Activated CD4-positive, alpha-beta T cell treated with anti-CD3 and anti-CD28 coated beads, Interleukin-2, amount 10 ng/mL, durations not matched to agents 24 days and 14 days (primary cell): Measurements from ENCODE around the gene CCK. TPM values are rescaled to one million over a fixed set of nuclear protein-coding genes. Genes with fewer than 3 reads are reported as not detected.

Experiments
- DNase-seq: peaks from one replicate; pipeline ENCODE4 v3.0.0; 2022
- H3K27ac Mint-ChIP-seq: one replicate; pipeline ENCODE4 v1.8.0; 2022; ENCODE audit warnings: mild to moderate bottlenecking, mixed read lengths
- H3K27me3 Mint-ChIP-seq: one replicate; pipeline ENCODE4 v1.8.0; 2022; ENCODE audit warnings: mixed read lengths
- H3K36me3 Mint-ChIP-seq: one replicate; pipeline ENCODE4 v1.8.0; 2022; ENCODE audit warnings: low read depth, mild to moderate bottlenecking, mixed read lengths
- H3K4me1 Mint-ChIP-seq: one replicate; pipeline ENCODE4 v1.8.0; 2021; ENCODE audit warnings: mixed read lengths
- H3K4me3 Mint-ChIP-seq: one replicate; pipeline ENCODE4 v1.8.0; 2022; ENCODE audit warnings: mild to moderate bottlenecking, moderate library complexity, mixed read lengths
- H3K9me3 Mint-ChIP-seq: one replicate; pipeline ENCODE4 v1.8.0; 2021; ENCODE audit warnings: mixed read lengths
- intact Hi-C: fragments of 100-400 bp; cut with micrococcal nuclease; formaldehyde crosslinking; loops from one replicate; pipeline ENCODE4 v1.15.1; 2023
- total RNA-seq: library from RNA; stranded (reverse); gene quantifications from 2 replicates; pipeline ENCODE4 v1.2.3, GENCODE V29; 2022

CCK gene
- total RNA-seq, 1 donor from 2014 or later = not detected

GRCh38 chr3:42225486-42226363 lies 40.3 kb downstream of the CCK start:
- no peak overlapping the region for H3K27ac Mint-ChIP-seq
- peaks cover 4% of the 10 kb centered on the region for H3K4me1 Mint-ChIP-seq
- H3K27me3 Mint-ChIP-seq = no peaks in the 10 kb centered on the region
- no peaks in the 10 kb centered on the region for H3K9me3 Mint-ChIP-seq
- no peak for DNase-seq
- intact Hi-C loops = no loop called here
- peaks cover 9% of the 10 kb centered on the region for H3K36me3 Mint-ChIP-seq
- H3K4me3 Mint-ChIP-seq = no peak overlapping the region

DNA sequence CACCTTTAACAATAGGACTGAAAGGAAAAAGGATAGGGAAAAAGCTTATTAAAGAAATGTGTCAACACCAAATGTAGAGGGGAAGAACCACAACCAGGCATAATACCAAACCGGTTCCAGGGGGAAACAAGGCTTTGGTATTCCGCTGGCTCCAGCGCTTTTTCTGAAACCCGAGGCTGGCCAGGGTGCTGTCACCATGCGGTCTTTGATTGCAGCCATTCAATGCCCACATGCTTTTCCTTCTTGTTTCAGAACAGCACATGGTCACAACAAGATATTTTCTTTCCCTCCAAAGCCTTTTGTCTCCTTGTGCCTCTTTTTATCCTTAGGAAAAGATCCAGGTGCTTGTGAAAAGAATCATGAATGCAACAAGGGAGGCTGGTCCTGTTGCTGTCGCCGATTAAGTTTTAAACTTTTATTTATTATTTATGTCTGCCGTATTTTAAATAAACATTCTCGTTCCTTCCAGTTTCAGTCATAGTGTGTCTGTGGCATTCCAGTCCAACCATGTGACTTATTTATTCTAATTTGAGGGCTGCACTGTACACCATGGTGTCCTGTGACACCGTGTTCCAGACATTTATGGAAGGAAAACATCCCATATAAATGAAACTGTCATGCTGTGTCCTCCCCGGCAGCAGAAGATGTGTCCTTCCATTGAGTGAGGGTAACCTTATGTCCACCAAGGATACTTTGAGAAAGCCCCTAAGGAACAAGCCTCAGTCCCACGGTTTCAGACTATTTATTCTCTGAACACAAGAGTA lies 41.1 kb downstream of the CCK start:
- peaks cover 4% of the 10 kb centered on the region for H3K4me1 Mint-ChIP-seq
- H3K27ac Mint-ChIP-seq = no peak overlapping the region
- H3K9me3 Mint-ChIP-seq = no peaks in the 10 kb centered on the region
- no peak overlapping the region for H3K4me3 Mint-ChIP-seq
- intact Hi-C loops = no loop called here
- no peaks in the 10 kb centered on the region for H3K27me3 Mint-ChIP-seq
- peaks cover 9% of the 10 kb centered on the region for H3K36me3 Mint-ChIP-seq
- DNase-seq = no peak

DNA sequence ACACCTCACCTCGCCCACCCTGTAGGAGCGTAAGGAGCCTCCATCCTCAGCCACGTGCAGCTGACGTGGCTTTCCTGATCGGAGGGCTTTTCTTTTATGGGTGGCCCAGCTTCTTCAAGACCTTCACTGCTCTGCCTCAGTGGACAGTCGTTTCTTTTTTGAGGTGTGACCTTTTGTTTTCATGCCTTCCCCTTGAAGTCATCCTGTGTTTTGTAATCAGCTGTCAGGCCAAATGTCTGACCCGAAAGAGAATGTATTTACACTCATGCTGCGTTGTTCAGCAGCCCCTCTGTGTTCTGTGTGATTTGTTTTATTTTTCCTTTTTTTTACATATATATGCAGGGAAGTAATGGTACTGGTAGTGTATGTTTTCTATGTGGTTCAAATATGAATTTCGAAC lies 41.8 kb downstream of the CCK start:
- no peak for DNase-seq
- no peaks in the 10 kb centered on the region for H3K9me3 Mint-ChIP-seq
- no peak overlapping the region for H3K27ac Mint-ChIP-seq
- H3K4me1 Mint-ChIP-seq = peaks cover 4% of the 10 kb centered on the region
- no peak overlapping the region for H3K4me3 Mint-ChIP-seq
- peaks cover 9% of the 10 kb centered on the region for H3K36me3 Mint-ChIP-seq
- intact Hi-C loops = no loop called here
- no peaks in the 10 kb centered on the region for H3K27me3 Mint-ChIP-seq

DNA sequence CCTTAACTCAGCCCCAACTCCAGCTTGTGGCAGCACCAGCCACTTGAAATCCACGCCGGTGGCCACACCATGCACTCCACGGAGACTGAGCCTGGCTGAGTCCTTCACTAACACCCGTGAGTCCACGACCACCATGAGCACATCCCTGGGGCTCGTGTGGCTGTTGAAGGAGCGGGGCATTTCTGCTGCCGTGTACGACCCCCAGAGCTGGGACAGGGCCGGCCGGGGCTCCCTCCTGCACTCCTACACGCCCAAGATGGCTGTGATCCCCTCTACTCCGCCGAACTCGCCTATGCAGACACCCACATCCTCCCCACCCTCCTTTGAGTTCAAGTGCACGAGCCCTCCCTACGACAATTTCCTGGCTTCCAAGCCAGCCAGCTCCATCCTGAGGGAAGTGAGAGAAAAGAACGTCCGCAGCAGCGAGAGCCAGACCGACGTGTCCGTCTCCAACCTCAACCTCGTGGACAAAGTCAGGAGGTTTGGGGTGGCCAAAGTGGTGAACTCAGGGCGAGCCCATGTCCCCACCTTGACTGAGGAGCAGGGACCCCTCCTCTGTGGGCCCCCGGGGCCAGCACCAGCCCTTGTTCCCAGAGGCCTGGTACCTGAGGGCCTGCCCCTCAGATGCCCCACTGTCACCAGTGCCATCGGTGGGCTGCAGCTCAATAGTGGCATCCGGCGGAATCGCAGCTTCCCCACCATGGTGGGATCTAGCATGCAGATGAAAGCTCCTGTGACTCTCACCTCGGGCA lies 42.9 kb downstream of the CCK start:
- intact Hi-C loops = no loop called here
- peaks cover 4% of the 10 kb centered on the region for H3K4me1 Mint-ChIP-seq
- DNase-seq = no peak

DNA sequence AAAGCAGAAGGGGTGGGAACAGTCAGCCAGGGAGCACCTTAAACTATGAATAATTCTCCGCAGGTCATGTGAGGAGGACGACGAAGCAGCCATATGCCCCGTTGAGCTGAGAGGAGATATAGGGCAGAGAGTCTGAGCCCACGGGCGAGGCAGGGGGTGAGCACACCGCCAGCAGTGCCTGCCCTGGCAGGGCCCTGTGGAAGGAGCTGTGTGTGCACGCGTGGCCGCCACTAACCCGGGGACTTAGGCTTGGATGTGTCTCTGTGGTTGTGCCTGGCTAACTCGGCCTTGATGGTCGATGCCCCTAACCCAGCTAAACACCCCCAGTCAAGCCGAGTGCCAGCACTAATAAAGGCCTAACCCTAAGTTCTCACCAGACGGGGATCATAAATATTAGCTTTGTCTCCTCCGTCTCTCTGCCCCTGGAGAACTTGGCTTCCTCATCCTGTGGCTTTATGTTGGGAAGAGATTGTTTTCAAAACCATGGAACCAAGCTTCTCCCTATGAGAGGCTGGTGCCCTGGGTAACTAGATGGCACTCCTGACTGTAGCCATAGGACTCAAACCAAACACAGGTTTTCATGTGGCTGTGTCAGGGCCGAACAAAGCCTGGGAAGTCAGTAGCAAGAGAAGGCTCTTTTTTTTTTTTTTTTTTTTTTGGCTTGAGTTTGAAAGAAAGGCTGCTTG lies 45.4 kb downstream of the CCK start:
- Mint-ChIP-seq H3K4me3 (no peak overlapping the region), H3K36me3 (peaks cover 12% of the 10 kb centered on the region), H3K27me3 (no peaks in the 10 kb centered on the region), H3K9me3 (no peaks in the 10 kb centered on the region), H3K4me1 (peaks cover 21% of the 10 kb centered on the region), H3K27ac (no peak overlapping the region)
- intact Hi-C loops = no loop called here
- DNase-seq = no peak

More for the DNA sequence above, 42.9 kb downstream of the CCK start:
- Mint-ChIP-seq H3K27ac (no peak overlapping the region), H3K36me3 (peaks cover 11% of the 10 kb centered on the region), H3K4me3 (no peak overlapping the region), H3K9me3 (no peaks in the 10 kb centered on the region), H3K27me3 (no peaks in the 10 kb centered on the region)

DNA sequence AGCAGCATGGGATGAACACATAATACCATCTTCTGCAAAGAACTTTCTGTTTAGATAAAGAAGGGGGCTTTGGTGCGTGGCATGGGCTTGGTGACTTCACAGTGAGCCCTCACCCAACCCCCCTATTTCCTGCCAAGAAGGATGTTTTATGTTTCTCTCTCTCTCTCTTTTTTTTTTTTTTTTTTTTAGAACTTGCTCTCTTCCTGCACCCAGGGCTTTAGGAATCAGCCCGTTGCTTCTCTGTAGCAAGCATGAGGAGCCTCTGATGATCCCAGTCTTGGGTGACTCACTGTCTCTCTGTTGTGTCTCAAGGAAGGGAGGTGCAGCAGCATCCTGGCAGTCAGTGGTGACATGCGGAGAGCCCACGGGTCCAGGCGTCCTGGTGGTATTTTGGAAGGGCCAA lies 49.1 kb downstream of the CCK start:
- no peaks in the 10 kb centered on the region for H3K27me3 Mint-ChIP-seq
- H3K36me3 Mint-ChIP-seq = peaks cover 19% of the 10 kb centered on the region
- peak; percentile 69 for DNase-seq
- no peaks in the 10 kb centered on the region for H3K9me3 Mint-ChIP-seq
- H3K27ac Mint-ChIP-seq = no peak overlapping the region
- H3K4me3 Mint-ChIP-seq = peak overlapping the region; percentile 40
- intact Hi-C loops = no loop called here
- H3K4me1 Mint-ChIP-seq = peaks cover 47% of the 10 kb centered on the region

GRCh38 chr3:42216302-42216701 lies 49.7 kb downstream of the CCK start:
- Mint-ChIP-seq H3K27ac (no peak overlapping the region), H3K9me3 (no peaks in the 10 kb centered on the region), H3K36me3 (peaks cover 25% of the 10 kb centered on the region), H3K27me3 (no peaks in the 10 kb centered on the region), H3K4me1 (peaks cover 47% of the 10 kb centered on the region), H3K4me3 (peak overlapping the region; percentile 46)
- intact Hi-C loops = no loop called here
- DNase-seq = no peak

- H3K4me1 Mint-ChIP-seq = peaks cover 47% of the 10 kb centered on the region
- no peak for DNase-seq
- no peak overlapping the region for H3K27ac Mint-ChIP-seq
- no peaks in the 10 kb centered on the region for H3K9me3 Mint-ChIP-seq
- H3K36me3 Mint-ChIP-seq = peaks cover 26% of the 10 kb centered on the region
- no peaks in the 10 kb centered on the region for H3K27me3 Mint-ChIP-seq
- H3K4me3 Mint-ChIP-seq = no peak overlapping the region
- intact Hi-C loops = no loop called here
Observed at GRCh38 chr3:42214565-42215283, 51.3 kb downstream of the CCK start.

GRCh38 chr3:42214064-42214463 lies 51.9 kb downstream of the CCK start:
- Mint-ChIP-seq H3K27ac (no peak overlapping the region), H3K4me3 (no peak overlapping the region), H3K36me3 (peaks cover 31% of the 10 kb centered on the region), H3K9me3 (no peaks in the 10 kb centered on the region), H3K27me3 (no peaks in the 10 kb centered on the region), H3K4me1 (peaks cover 47% of the 10 kb centered on the region)
- intact Hi-C loops = no loop called here
- peak; percentile 63 for DNase-seq

DNA sequence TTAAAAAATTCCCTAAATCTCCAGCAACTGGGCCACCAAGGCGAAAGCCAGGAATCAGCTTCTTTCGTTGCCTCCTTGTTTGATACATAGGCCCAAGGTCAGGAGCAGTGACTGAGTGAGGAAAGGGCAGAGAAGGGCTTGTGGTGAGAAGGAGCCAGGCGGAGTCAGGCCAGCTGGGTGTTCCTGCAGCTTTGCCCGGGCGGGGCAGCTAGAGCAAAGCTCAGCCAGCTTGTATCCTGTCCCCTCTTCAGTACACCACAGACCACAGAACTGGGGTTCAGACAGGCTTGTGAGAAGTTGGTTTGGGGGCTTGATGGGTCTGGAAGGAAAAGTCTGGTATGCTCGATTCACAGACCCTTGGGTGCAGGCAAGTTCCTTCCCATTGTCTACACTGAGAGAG lies 52.6 kb downstream of the CCK start:
- intact Hi-C loops = no loop called here
- Mint-ChIP-seq H3K27ac (peak overlapping the region; percentile 4), H3K4me1 (peaks cover 47% of the 10 kb centered on the region)

DNA sequence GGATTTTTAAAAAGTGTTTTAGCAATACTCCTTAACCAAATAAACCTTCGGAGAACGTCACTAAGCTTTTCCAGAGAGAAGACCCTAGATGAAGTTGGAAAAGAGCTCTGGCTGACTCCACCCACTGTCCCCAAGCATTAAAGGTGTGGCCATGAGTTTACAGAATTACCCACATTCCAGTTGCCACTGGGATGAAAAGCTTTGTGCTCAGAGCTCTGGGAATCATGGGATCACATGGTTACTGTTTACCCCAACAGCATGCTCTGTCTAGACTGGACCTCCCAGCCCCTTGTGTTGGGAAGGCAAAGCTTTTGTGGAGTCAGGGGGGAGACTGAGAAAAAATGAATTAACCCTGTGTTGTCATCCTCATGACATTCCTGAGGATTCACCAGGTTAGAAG lies 55.3 kb downstream of the CCK start:
- intact Hi-C loops = no loop called here
- H3K36me3 Mint-ChIP-seq = peaks cover 35% of the 10 kb centered on the region
- no peaks in the 10 kb centered on the region for H3K27me3 Mint-ChIP-seq
- no peak for DNase-seq
- H3K9me3 Mint-ChIP-seq = no peaks in the 10 kb centered on the region
- H3K4me3 Mint-ChIP-seq = no peak overlapping the region
- H3K27ac Mint-ChIP-seq = no peak overlapping the region
- H3K4me1 Mint-ChIP-seq = peaks cover 26% of the 10 kb centered on the region

More for the DNA sequence above, 52.6 kb downstream of the CCK start:
- peaks cover 32% of the 10 kb centered on the region for H3K36me3 Mint-ChIP-seq
- H3K4me3 Mint-ChIP-seq = peak overlapping the region; percentile 4
- no peaks in the 10 kb centered on the region for H3K9me3 Mint-ChIP-seq
- peak; percentile 63 for DNase-seq
- H3K27me3 Mint-ChIP-seq = no peaks in the 10 kb centered on the region

GRCh38 chr3:42209917-42210316 lies 56.1 kb downstream of the CCK start:
- H3K36me3 Mint-ChIP-seq = peaks cover 35% of the 10 kb centered on the region
- no peaks in the 10 kb centered on the region for H3K9me3 Mint-ChIP-seq
- H3K4me3 Mint-ChIP-seq = no peak overlapping the region
- H3K27me3 Mint-ChIP-seq = no peaks in the 10 kb centered on the region
- intact Hi-C loops = no loop called here
- no peak overlapping the region for H3K27ac Mint-ChIP-seq
- peaks cover 21% of the 10 kb centered on the region for H3K4me1 Mint-ChIP-seq
- DNase-seq = no peak
